Vagina (tissue), 2 donors: ENCODE results near the gene CARS2. TPM values are rescaled to one million over a fixed set of nuclear protein-coding genes. Genes with fewer than 3 reads are reported as not detected.
"Not testable (repeated sequence)": the region's sequence is repeated elsewhere in the genome, so short reads cannot be mapped to it uniquely, and the experiment has no call there.

Source experiments
- DNase-seq, 2 donors: peaks; one replicate each; pipeline ENCODE4 v3.0.0-alpha.2; 2017; ENCODE audit errors: extremely low spot score in 2 of 2
- H3K27ac ChIP-seq: fragments of 200-600 bp; sonication (generic); one replicate; pipeline ENCODE4 v1.5.1; 2019
- H3K27me3 ChIP-seq: fragments of 200-600 bp; sonication (generic); one replicate; pipeline ENCODE4 v1.5.1; 2019
- H3K36me3 ChIP-seq, 2 donors: fragments of 200-600 bp; sonication (generic); one replicate each; pipeline ENCODE4 v1.5.1; 2017 to 2019
- H3K4me1 ChIP-seq: fragments of 200-600 bp; sonication (generic); one replicate; pipeline ENCODE4 v1.5.1; 2019
- H3K4me3 ChIP-seq, 2 donors: fragments of 200-600 bp; sonication (generic); 1 replicate in 1 of 2; 2 replicates in 1 of 2; pipeline ENCODE4 v1.5.1; 2016 to 2019
- H3K9me3 ChIP-seq: fragments of 200-600 bp; sonication (generic); one replicate; pipeline ENCODE4 v1.5.1; 2019
- POLR2A ChIP-seq, 2 donors: fragments of 450-650 bp; IDR thresholded peaks; one replicate each; pipeline ENCODE4 v1.6.1; 2017; ENCODE audit warnings: antibody characterized with exemption in 2 of 2, mild to moderate bottlenecking in 2 of 2, moderate library complexity in 2 of 2
- POLR2AphosphoS5 ChIP-seq, 2 donors: sonication (generic); formaldehyde crosslinking; IDR thresholded peaks; one replicate each; pipeline ENCODE4 v1.9.0; 2017; ENCODE audit warnings: antibody characterized with exemption in 2 of 2, mild to moderate bottlenecking in 2 of 2, low read depth in 1 of 2; ENCODE audit not compliant: insufficient read depth in 1 of 2
- intact Hi-C: fragments of 100-400 bp; cut with DNase I; formaldehyde crosslinking; loops from one replicate; pipeline ENCODE4 v1.15.1; 2023
- total RNA-seq: library from RNA; depleted of rRNA; stranded (reverse); fragments of >200 nt; gene quantifications from one replicate; pipeline ENCODE4 v1.2.3, GENCODE V29; 2016
- TF ChIP-seq, protein P1 (sequence below), 3 experiments: fragments of 450-650 bp in 2 of 3; fragments of 200-600 bp in 1 of 3; sonication (generic) in 1 of 3; IDR thresholded peaks; one replicate each; pipeline ENCODE4 v1.5.1; 2017 to 2019; ENCODE audit warnings: antibody characterized with exemption in 3 of 3, mild to moderate bottlenecking in 2 of 3, moderate library complexity in 2 of 3

Gene CARS2
- total RNA-seq, 1 donor from 2014 or later: 65.1 TPM

DNA sequence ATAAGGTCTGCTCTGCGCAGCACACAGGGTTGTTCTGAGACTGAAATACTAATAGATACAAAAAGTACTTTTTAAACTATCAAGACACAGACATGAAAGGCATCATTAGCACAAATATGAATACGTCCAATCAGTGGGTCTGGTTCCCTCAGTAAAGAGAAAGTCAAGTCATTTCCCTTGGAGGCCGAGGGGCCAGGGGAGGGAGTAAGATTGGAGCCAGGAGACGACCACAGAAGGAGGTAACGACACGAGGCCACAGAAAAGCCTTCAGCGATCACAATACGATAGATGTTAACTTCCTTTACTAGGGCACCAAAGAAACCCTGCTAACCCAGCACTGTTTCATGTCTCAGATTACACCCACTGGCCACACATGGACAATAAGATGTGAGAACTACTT, 5.3 kb downstream of the CARS2 start:
- Histone ChIP-seq H3K4me1 (peaks cover 33% of the 10 kb centered on the region), H3K27me3 (no peaks in the 10 kb centered on the region), H3K9me3 (no peaks in the 10 kb centered on the region), H3K4me3 (no peak overlapping the region), H3K36me3 (peaks cover 0 to 51% of the 10 kb centered on the region in 2 donors), H3K27ac (no peak overlapping the region)
- TF ChIP-seq POLR2AphosphoS5 (IDR thresholded peaks at IDR 0.05; ENCODE audit: insufficient read depth in 1 of 2, low read depth in 1 of 2) (no peak), POLR2A (IDR thresholded peaks at IDR 0.05) (no peak)
- TF ChIP-seq, protein P1, sequence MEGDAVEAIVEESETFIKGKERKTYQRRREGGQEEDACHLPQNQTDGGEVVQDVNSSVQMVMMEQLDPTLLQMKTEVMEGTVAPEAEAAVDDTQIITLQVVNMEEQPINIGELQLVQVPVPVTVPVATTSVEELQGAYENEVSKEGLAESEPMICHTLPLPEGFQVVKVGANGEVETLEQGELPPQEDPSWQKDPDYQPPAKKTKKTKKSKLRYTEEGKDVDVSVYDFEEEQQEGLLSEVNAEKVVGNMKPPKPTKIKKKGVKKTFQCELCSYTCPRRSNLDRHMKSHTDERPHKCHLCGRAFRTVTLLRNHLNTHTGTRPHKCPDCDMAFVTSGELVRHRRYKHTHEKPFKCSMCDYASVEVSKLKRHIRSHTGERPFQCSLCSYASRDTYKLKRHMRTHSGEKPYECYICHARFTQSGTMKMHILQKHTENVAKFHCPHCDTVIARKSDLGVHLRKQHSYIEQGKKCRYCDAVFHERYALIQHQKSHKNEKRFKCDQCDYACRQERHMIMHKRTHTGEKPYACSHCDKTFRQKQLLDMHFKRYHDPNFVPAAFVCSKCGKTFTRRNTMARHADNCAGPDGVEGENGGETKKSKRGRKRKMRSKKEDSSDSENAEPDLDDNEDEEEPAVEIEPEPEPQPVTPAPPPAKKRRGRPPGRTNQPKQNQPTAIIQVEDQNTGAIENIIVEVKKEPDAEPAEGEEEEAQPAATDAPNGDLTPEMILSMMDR (IDR thresholded peaks at IDR 0.05): no peak
- intact Hi-C loops: loop anchor here (5.0 to 10.0 kb wide), 2 partner anchors 114 to 212 kb away; no protein-coding TSS in a partner anchor
- DNase-seq: no peak

DNA sequence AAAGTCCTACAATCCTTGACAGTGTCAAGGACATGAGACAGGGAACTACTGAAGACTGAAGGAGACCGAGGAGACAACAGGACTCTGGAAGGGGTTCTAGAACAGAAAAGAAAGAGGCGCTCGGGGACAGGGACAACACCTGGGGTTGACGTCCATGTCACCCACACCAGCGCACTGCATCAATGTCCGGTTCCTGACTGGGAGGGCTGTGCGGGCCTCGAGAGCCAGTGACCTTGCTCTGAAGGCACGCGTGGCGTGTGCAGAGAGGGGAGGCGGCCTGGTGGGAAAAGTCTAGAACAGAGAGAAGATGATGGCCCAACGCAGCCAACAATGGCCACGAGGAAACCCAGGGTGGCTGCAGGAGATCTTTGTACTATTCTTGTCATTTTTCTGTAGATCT, 5.7 kb downstream of the CARS2 start:
- peaks cover 0 to 51% of the 10 kb centered on the region in 2 donors for H3K36me3 ChIP-seq
- no peaks in the 10 kb centered on the region for H3K9me3 ChIP-seq
- intact Hi-C loops: loop anchor here (5.0 to 10.0 kb wide), 2 partner anchors 115 to 212 kb away; no protein-coding TSS in a partner anchor
- TF ChIP-seq POLR2A (IDR thresholded peaks at IDR 0.05): no peak
- H3K27me3 ChIP-seq: no peaks in the 10 kb centered on the region
- H3K4me3 ChIP-seq: no peak overlapping the region
- peaks cover 28% of the 10 kb centered on the region for H3K4me1 ChIP-seq
- no peak for DNase-seq
- no peak overlapping the region for H3K27ac ChIP-seq

DNA sequence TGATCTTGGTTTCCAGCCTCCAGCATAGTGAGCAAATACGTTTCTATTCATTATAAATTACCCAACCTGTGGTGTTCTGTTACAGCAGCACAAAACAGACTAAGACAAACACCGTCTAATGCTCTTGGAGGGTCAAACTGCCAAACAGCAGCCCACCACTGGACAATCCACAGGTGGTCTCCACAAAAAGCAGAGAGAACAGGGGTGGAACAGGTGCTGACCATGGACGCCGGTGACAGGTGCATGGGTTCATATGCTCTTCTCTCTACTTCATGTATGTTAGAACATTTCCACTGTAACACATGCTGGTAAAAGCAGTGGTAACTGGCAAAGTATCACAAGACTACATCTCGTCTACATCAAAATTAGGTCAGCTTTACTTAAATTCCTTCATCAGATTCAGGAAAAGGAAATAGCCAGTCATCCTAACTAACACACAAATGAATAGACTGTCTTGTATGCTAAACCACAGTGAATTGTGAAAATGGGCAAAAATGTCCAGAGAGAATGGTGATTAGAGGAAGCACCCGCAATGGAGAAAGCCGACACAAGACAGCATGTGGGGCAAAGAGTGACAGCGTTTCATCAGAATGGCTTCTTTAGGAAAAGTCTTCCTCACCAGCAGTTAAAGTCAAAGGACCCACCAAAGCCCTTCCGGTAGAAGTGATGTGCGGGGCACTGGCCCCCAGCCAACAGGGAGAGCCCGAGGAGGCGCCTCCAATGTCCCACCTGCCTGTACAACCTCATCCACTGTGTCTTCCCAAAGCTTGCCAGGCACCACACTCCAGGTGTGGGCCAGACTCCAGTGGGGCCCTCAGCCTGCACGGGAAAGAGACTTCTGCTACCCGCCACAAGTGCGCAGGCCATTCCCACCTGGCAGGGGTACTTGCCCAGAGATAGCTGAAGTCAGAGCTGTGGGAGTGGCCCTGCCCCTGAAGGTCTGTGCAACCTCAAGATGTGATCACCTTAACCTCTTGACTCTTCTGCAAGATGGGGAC, 6.5 kb downstream of the CARS2 start:
- Histone ChIP-seq H3K4me3 (no peak overlapping the region), H3K36me3 (peaks cover 0 to 51% of the 10 kb centered on the region in 2 donors), H3K27ac (no peak overlapping the region), H3K27me3 (no peaks in the 10 kb centered on the region), H3K4me1 (peaks cover 21% of the 10 kb centered on the region), H3K9me3 (no peaks in the 10 kb centered on the region)
- TF ChIP-seq, protein P1 (IDR thresholded peaks at IDR 0.05): no peak
- TF ChIP-seq POLR2A (IDR thresholded peaks at IDR 0.05) (no peak), POLR2AphosphoS5 (IDR thresholded peaks at IDR 0.05; ENCODE audit: insufficient read depth in 1 of 2, low read depth in 1 of 2) (no peak)
- DNase-seq: no peak
- intact Hi-C loops: loop anchor here (5.0 to 10.0 kb wide), 2 partner anchors 115 to 213 kb away; no protein-coding TSS in a partner anchor

DNA sequence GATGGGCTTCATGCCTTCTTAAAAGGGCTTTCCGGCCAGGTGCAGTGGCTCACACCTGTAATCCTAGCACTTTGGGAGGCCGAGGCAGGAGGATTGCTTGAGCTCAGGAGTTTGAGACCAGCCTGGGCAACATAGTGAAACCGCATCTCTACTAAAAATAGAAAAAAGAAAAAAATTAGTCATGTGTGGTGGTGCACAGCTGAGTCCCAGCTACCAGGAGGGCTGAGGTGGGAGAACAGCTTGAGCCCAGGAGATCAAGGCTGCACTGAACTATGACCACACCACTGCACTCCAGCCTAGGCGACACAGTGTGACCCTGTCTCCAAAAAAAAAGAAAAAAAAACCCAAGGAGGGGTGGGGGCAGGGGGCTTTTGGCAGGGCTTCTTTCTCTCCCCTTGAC, 7.2 kb downstream of the CARS2 start:
- intact Hi-C loops: no loop called here
- peaks cover 0 to 55% of the 10 kb centered on the region in 2 donors for H3K36me3 ChIP-seq
- no peak overlapping the region for H3K4me3 ChIP-seq
- no peaks in the 10 kb centered on the region for H3K27me3 ChIP-seq
- H3K4me1 ChIP-seq: peaks cover 16% of the 10 kb centered on the region
- TF ChIP-seq POLR2AphosphoS5 (IDR thresholded peaks at IDR 0.05; ENCODE audit: insufficient read depth in 1 of 2, low read depth in 1 of 2) (no peak), POLR2A (IDR thresholded peaks at IDR 0.05) (no peak)
- TF ChIP-seq, protein P1 (IDR thresholded peaks at IDR 0.05): no peak
- no peak overlapping the region for H3K27ac ChIP-seq
- no peaks in the 10 kb centered on the region for H3K9me3 ChIP-seq
- no peak for DNase-seq

DNA sequence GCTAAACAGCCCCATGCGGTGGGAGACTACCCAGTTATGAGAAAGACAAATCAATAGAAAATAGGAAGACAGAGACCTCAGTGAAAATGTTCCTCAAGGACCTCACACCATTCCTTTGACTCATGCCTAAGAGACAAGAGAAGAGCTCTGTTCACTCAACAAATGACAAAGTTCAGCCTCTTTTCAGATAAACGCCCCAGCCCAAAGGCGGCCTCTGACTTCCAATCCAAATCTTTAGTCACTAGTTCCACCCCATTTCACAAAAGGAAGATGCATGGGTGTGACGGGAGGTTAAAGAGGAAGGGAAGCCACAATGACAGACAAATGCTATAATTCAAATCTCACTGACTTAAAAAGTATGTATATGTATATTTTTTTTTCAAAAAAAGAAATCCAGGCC, 8.1 kb downstream of the CARS2 start:
- Histone ChIP-seq H3K36me3 (peaks cover 0 to 52% of the 10 kb centered on the region in 2 donors), H3K9me3 (no peaks in the 10 kb centered on the region), H3K4me3 (no peak overlapping the region), H3K4me1 (peaks cover 7% of the 10 kb centered on the region), H3K27ac (no peak overlapping the region), H3K27me3 (no peaks in the 10 kb centered on the region)
- intact Hi-C loops: no loop called here
- TF ChIP-seq POLR2A (IDR thresholded peaks at IDR 0.05): no peak
- no peak for DNase-seq

DNA sequence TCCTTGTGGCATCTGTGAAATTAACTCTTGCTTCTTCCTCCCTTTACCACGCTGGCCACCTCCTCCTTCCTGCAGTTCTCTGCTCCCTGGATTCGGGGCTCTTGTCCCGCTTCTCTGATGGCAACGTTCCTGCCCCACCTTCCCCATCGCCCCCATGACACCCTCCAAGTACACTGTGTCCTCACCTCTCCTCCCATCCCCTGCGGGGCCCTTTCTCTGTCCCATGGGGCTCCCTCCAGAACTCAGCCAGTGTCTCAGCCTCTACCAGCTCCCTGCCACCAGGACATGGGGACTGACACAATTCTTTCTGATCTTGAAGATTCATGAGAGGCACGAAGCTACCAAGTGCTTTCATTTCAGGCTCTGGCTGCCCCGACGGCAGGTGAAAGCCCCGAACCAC, 9.1 kb downstream of the CARS2 start:
- Histone ChIP-seq H3K4me1 (no peaks in the 10 kb centered on the region), H3K36me3 (peaks cover 0 to 50% of the 10 kb centered on the region in 2 donors), H3K9me3 (no peaks in the 10 kb centered on the region), H3K27me3 (no peaks in the 10 kb centered on the region), H3K27ac (no peak overlapping the region), H3K4me3 (no peak overlapping the region)
- TF ChIP-seq, protein P1 (IDR thresholded peaks at IDR 0.05): no peak
- no peak for TF ChIP-seq POLR2A (IDR thresholded peaks at IDR 0.05)
- intact Hi-C loops: no loop called here
- DNase-seq: no peak

DNA sequence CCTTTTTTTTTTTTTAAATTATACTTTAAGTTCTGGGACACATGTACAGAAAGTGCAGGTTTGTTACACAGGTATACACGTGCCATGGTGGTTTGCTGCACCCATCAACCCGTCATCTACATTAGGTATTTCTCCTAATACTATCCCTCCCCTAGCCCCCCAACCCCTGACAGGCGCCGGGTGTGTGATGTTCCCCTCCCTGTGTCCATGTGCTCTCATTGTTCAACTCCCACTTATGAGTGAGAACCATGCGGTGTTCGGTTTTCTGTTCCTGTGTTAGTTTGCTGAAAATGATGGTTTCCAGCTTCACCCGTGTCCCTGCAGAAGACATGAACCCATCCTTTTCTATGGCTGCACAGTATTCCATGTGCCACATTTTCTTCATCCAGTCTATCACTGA, 10.1 kb downstream of the CARS2 start:
- H3K4me1 ChIP-seq, intact Hi-C loops, DNase-seq, H3K9me3 ChIP-seq, H3K27ac ChIP-seq, H3K4me3 ChIP-seq, H3K27me3 ChIP-seq: not testable (repeated sequence)
- peaks cover 0 to 41% of the 10 kb centered on the region in 2 donors for H3K36me3 ChIP-seq
